ENCODE results near the gene TMEM132C. TPM values are rescaled to one million over a fixed set of nuclear protein-coding genes. Genes with fewer than 3 reads are reported as not detected.

TMEM132C gene
- polyA plus RNA-seq, 1 of the 3 experiments (the other 2 are of a cell fraction) = not detected

- Histone ChIP-seq H3K4me3 (ENCODE audit: low read depth in 2 of 2, low read length in 1 of 2) (no peak overlapping the region), H3K9me2 (no peaks in the 10 kb centered on the region), H3K36me3 (replicated peaks in 1 of 2; ENCODE audit: control insufficient read depth in 1 of 2, insufficient read depth in 2 of 2, low read length in 1 of 2) (no peaks in the 10 kb centered on the region), H3F3A (replicated peaks; ENCODE audit: insufficient read depth) (no peaks in the 10 kb centered on the region), H3K4me1 (ENCODE audit: control insufficient read depth in 1 of 2, insufficient read depth in 2 of 2, low read depth in 1 of 2, low read length in 1 of 2) (no peaks in the 10 kb centered on the region; a peak in 1 of 4 replicates), H2AFZ (ENCODE audit: low read depth) (no peak overlapping the region), H3K4me2 (no peak overlapping the region), H4K20me1 (ENCODE audit: insufficient read depth) (no peaks in the 10 kb centered on the region), H3K9ac (no peak overlapping the region), H3K27ac (ENCODE audit: low read depth in 2 of 2, low read length in 1 of 2) (no peak overlapping the region), H3K79me2 (ENCODE audit: insufficient read depth) (no peaks in the 10 kb centered on the region), H3K9me3 (no peaks in the 10 kb centered on the region; the same call in 1 of the 2 replicates), H3K27me3 (ENCODE audit: insufficient read depth) (no peaks in the 10 kb centered on the region)
- WGBS (ENCODE audit: low lambda C conversion rate) = 20% methylated on average over 12 of the region's 13 CpGs
- no peak for DNase-seq
- ChIA-PET CTCF (no interaction called here), POLR2A (no interaction called here)
- TF ChIP-seq IRF3 (IDR thresholded peaks at IDR 0.05; ENCODE audit: low read depth, low read length) (no peak), FOSL2 (IDR thresholded peaks at IDR 0.05; ENCODE audit: borderline replicate concordance, low read depth) (no peak), ELF1 (IDR thresholded peaks at IDR 0.05) (no peak)
Measured at GRCh38 chr12:128445415-128446127, 178.6 kb downstream of the TMEM132C start.

GRCh38 chr12:128449146-128449894 lies 182.3 kb downstream of the TMEM132C start:
- TF ChIP-seq GATA2 (CRISPR knock-in tag; IDR thresholded peaks at IDR 0.05) = peak; percentile 73
- 0 out of 2 replicates have a peak, but pooled peaks have one; percentile 21 for TF ChIP-seq RCOR1 (IDR thresholded peaks at IDR 0.05; ENCODE audit: low read length)
- no peak for TF ChIP-seq IRF3 (IDR thresholded peaks at IDR 0.05; ENCODE audit: low read depth, low read length)
- no peak for TF ChIP-seq NFIC (IDR thresholded peaks at IDR 0.05; ENCODE audit: borderline replicate concordance)

More at GRCh38 chr12:128449146-128449894, 182.3 kb downstream of the TMEM132C start:
- ChIA-PET CTCF (interaction anchor here (1.4 kb wide), 1 partner anchor 190 kb away, joined by 4 read pairs; no protein-coding TSS in a partner anchor), POLR2A (no interaction called here)
- no peak overlapping the region for H3K27ac ChIP-seq (ENCODE audit: low read depth in 2 of 2, low read length in 1 of 2)
- H3K4me3 ChIP-seq (ENCODE audit: low read depth in 2 of 2, low read length in 1 of 2) = no peak overlapping the region
- H3K9me3 ChIP-seq = no peaks in the 10 kb centered on the region; the same call in 1 of the 2 replicates
- no peaks in the 10 kb centered on the region for H3K27me3 ChIP-seq (ENCODE audit: insufficient read depth)
- no peak overlapping the region for H3K9ac ChIP-seq
- H3K4me2 ChIP-seq = no peak overlapping the region
- H3F3A ChIP-seq (replicated peaks; ENCODE audit: insufficient read depth) = no peaks in the 10 kb centered on the region
- DNase-seq = peak; percentile 27
- no peaks in the 10 kb centered on the region for H3K79me2 ChIP-seq (ENCODE audit: insufficient read depth)
- H3K9me2 ChIP-seq = no peaks in the 10 kb centered on the region
- H3K36me3 ChIP-seq (replicated peaks in 1 of 2; ENCODE audit: control insufficient read depth in 1 of 2, insufficient read depth in 2 of 2, low read length in 1 of 2) = no peaks in the 10 kb centered on the region
- H2AFZ ChIP-seq (ENCODE audit: low read depth) = no peak overlapping the region
- no peaks in the 10 kb centered on the region; a peak in 1 of 4 replicates for H3K4me1 ChIP-seq (ENCODE audit: control insufficient read depth in 1 of 2, insufficient read depth in 2 of 2, low read depth in 1 of 2, low read length in 1 of 2)
- no peaks in the 10 kb centered on the region for H4K20me1 ChIP-seq (ENCODE audit: insufficient read depth)
- WGBS (ENCODE audit: low lambda C conversion rate) = 6% methylated on average over 7 of the region's 7 CpGs

All from SK-N-SH (cell line).